Hepatocyte (in vitro differentiated cells): ENCODE measurements around the gene CHAC1.

Experiments used
- CTCF ChIP-seq: fragments of 200-600 bp; sonication (generic); IDR thresholded peaks from 2 replicates; pipeline ENCODE4 v1.5.1; 2016; ENCODE audit warnings: antibody characterized with exemption, mild to moderate bottlenecking; ENCODE audit not compliant: poor library complexity
- EZH2 ChIP-seq: fragments of 200-600 bp; sonication (generic); IDR thresholded peaks from 2 replicates; pipeline ENCODE4 v1.6.1; 2016; ENCODE audit warnings: antibody characterized with exemption, mild to moderate bottlenecking, borderline replicate concordance

GRCh38 chr15:40981186-40981585 lies 27.9 kb downstream of the CHAC1 start:
- TF ChIP-seq CTCF, result no peak
- TF ChIP-seq EZH2, result no peak
